Measurements from ENCODE around the gene DEDD. TPM values are rescaled to one million over a fixed set of nuclear protein-coding genes. Genes with fewer than 3 reads are reported as not detected.

Gene DEDD
- total and polyA plus RNA-seq, 12 donors = 19.7 to 33.0 (median 26.3) TPM

- peaks cover 0 to 22% (median 0%) of the 10 kb centered on the region in 9 donors for H3K4me1 ChIP-seq
- no peaks in the 10 kb centered on the region for H3K9me3 ChIP-seq
- ATAC-seq (peak; percentile 40 to 93 (median 76)), DNase-seq (peak in 1 of 2 donors; percentile 69)
- H3K27ac ChIP-seq = peak overlapping the region in 1 of 10 donors; percentile 65
- no peak overlapping the region for H3K4me3 ChIP-seq
- no peaks in the 10 kb centered on the region for H3K36me3 ChIP-seq
- 67 to 70% methylated on average over 8 of the region's 8 CpGs for WGBS, 2 donors
- no peak for TF ChIP-seq CTCF (IDR thresholded peaks at IDR 0.05)
- peaks cover 0 to 18% (median 9%) of the 10 kb centered on the region in 7 donors for H3K27me3 ChIP-seq
- intact Hi-C loops (cut with DNase I) = no loop called here
These were observed 49.3 kb downstream of the DEDD start for GRCh38 chr1:161082996-161083747.

GRCh38 chr1:161082483-161082882, 50.0 kb downstream of the DEDD start:
- H3K36me3 ChIP-seq = no peaks in the 10 kb centered on the region
- no peaks in the 10 kb centered on the region for H3K9me3 ChIP-seq
- WGBS, 2 donors = 83 to 86% methylated on average over 2 of the region's 2 CpGs
- no peak overlapping the region for H3K4me3 ChIP-seq
- intact Hi-C loops (cut with DNase I) = no loop called here
- H3K27me3 ChIP-seq = peaks cover 0 to 18% (median 9%) of the 10 kb centered on the region in 7 donors
- DNase-seq (no peak), ATAC-seq (no peak)
- no peak for TF ChIP-seq CTCF (IDR thresholded peaks at IDR 0.05)
- peak overlapping the region in 1 of 10 donors; percentile 65 for H3K27ac ChIP-seq
- H3K4me1 ChIP-seq = peaks cover 0 to 22% (median 0%) of the 10 kb centered on the region in 9 donors

GRCh38 chr1:161081519-161081918, 50.9 kb downstream of the DEDD start:
- DNase-seq = no peak
- no peak for ATAC-seq
- 77 to 79% methylated on average over 5 of the region's 5 CpGs for WGBS, 2 donors
- H3K27ac ChIP-seq = no peak overlapping the region
- intact Hi-C loops (cut with DNase I) = no loop called here
- H3K27me3 ChIP-seq = peaks cover 0 to 18% (median 9%) of the 10 kb centered on the region in 7 donors
- H3K4me3 ChIP-seq = no peak overlapping the region
- no peak for TF ChIP-seq CTCF (IDR thresholded peaks at IDR 0.05)
- H3K36me3 ChIP-seq = no peaks in the 10 kb centered on the region
- H3K4me1 ChIP-seq = peaks cover 0 to 22% (median 0%) of the 10 kb centered on the region in 9 donors
- no peaks in the 10 kb centered on the region for H3K9me3 ChIP-seq

GRCh38 chr1:161080441-161081405, 51.7 kb downstream of the DEDD start:
- no peak for ATAC-seq
- no peak overlapping the region for H3K4me3 ChIP-seq
- 78 to 82% methylated on average over 5 of the region's 5 CpGs for WGBS, 2 donors
- H3K36me3 ChIP-seq = no peaks in the 10 kb centered on the region
- TF ChIP-seq CTCF (IDR thresholded peaks at IDR 0.05) = no peak
- no peak for DNase-seq
- H3K9me3 ChIP-seq = no peaks in the 10 kb centered on the region
- peaks cover 0 to 18% (median 9%) of the 10 kb centered on the region in 7 donors for H3K27me3 ChIP-seq
- H3K27ac ChIP-seq = no peak overlapping the region
- intact Hi-C loops (cut with DNase I) = no loop called here
- peaks cover 0 to 22% (median 0%) of the 10 kb centered on the region in 9 donors for H3K4me1 ChIP-seq

All from heart right ventricle (tissue), 16 donors.